Measurements from ENCODE around the gene RANBP6.

Gene RANBP6

DNA sequence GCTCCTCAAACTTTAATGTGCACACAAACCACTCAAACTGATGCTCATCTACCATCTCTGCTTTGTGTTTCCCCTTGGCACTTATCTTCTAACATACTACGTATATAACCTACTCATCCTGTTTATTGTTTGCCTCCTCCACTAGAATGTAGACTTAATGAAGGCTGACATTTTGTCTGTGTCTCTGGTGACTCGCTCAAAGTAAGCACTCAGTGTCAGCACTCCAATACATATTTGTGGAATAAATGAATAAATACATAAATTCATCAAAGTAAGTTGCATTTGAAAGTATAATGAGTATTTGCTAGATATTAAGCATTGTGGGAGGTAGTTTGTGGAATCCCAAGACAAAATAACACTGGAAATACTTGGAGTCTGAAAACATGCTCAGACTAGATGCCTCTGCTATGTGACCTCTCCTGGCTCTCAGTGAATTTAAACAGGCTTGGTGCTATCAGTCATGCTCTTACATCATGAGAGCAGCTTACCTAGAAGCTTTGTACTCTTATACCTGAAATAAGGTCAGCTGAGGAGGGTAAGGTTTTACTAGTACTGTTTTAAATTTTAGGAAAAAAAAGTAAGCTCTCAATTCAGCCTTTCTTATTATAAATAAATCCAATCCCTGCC, 37.0 kb upstream of the RANBP6 start:
- Histone ChIP-seq H3K27ac (ENCODE audit: extremely low read depth, low read depth, low read length) (no peak overlapping the region), H3K4me3 (ENCODE audit: low read depth, low read length) (no peak overlapping the region), H3K36me3 (ENCODE audit: control insufficient read depth in 2 of 2, insufficient read depth in 1 of 2, low read length in 2 of 2) (no peaks in the 10 kb centered on the region), H3K4me1 (ENCODE audit: control insufficient read depth, insufficient read depth, low read length) (no peaks in the 10 kb centered on the region), H3K9me3 (ENCODE audit: control insufficient read depth, insufficient read depth, low read depth, low read length) (no peaks in the 10 kb centered on the region)
- TF ChIP-seq SETDB1 (IDR thresholded peaks at IDR 0.05; ENCODE audit: insufficient read length, low read length) = no peak
- TF ChIP-seq ZNF561 (tag by site-specific recombination; IDR thresholded peaks at IDR 0.05; ENCODE audit: borderline replicate concordance) = no peak
- no peak for TF ChIP-seq ZNF223 (tag by site-specific recombination; IDR thresholded peaks at IDR 0.05)
- no peak for TF ChIP-seq KLF8 (tag by site-specific recombination; IDR thresholded peaks at IDR 0.05)
- TF ChIP-seq ZNF677 (tag by site-specific recombination; IDR thresholded peaks at IDR 0.05) = no peak
- TF ChIP-seq, protein P1, sequence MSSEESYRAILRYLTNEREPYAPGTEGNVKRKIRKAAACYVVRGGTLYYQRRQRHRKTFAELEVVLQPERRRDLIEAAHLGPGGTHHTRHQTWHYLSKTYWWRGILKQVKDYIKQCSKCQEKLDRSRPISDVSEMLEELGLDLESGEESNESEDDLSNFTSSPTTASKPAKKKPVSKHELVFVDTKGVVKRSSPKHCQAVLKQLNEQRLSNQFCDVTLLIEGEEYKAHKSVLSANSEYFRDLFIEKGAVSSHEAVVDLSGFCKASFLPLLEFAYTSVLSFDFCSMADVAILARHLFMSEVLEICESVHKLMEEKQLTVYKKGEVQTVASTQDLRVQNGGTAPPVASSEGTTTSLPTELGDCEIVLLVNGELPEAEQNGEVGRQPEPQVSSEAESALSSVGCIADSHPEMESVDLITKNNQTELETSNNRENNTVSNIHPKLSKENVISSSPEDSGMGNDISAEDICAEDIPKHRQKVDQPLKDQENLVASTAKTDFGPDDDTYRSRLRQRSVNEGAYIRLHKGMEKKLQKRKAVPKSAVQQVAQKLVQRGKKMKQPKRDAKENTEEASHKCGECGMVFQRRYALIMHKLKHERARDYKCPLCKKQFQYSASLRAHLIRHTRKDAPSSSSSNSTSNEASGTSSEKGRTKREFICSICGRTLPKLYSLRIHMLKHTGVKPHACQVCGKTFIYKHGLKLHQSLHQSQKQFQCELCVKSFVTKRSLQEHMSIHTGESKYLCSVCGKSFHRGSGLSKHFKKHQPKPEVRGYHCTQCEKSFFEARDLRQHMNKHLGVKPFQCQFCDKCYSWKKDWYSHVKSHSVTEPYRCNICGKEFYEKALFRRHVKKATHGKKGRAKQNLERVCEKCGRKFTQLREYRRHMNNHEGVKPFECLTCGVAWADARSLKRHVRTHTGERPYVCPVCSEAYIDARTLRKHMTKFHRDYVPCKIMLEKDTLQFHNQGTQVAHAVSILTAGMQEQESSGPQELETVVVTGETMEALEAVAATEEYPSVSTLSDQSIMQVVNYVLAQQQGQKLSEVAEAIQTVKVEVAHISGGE (tag by site-specific recombination; conservative IDR thresholded peaks at IDR 0.05; ENCODE audit: low read depth) = no peak
- TF ChIP-seq SALL2 (tag by site-specific recombination; IDR thresholded peaks at IDR 0.05; ENCODE audit: borderline replicate concordance) = no peak
- TF ChIP-seq ZNF621 (tag by site-specific recombination; IDR thresholded peaks at IDR 0.05) = no peak
- TF ChIP-seq SCRT1 (tag by site-specific recombination; IDR thresholded peaks at IDR 0.05; ENCODE audit: borderline replicate concordance) = no peak
- TF ChIP-seq ZNF23 (tag by site-specific recombination; IDR thresholded peaks at IDR 0.05; ENCODE audit: borderline replicate concordance) = no peak
- no peak for TF ChIP-seq SP7 (tag by site-specific recombination; IDR thresholded peaks at IDR 0.05)
- no peak for TF ChIP-seq ZNF202 (tag by site-specific recombination; IDR thresholded peaks at IDR 0.05; ENCODE audit: borderline replicate concordance)
- TF ChIP-seq ZNF404 (tag by site-specific recombination; IDR thresholded peaks at IDR 0.05) = no peak
- TF ChIP-seq ZNF549 (tag by site-specific recombination; IDR thresholded peaks at IDR 0.05) = no peak
- TF ChIP-seq ZNF16 (tag by site-specific recombination; IDR thresholded peaks at IDR 0.05; ENCODE audit: low read depth) = no peak
- TF ChIP-seq ZNF626 (tag by site-specific recombination; IDR thresholded peaks at IDR 0.05) = no peak
- POLR2A ChIA-PET = no interaction called here
- CTCF ChIA-PET = interaction anchor here (1.6 to 4.8 kb wide), 3 partner anchors 167 to 253 kb away, joined by 7 to 77 read pairs (median 16); no protein-coding TSS in a partner anchor

DNA sequence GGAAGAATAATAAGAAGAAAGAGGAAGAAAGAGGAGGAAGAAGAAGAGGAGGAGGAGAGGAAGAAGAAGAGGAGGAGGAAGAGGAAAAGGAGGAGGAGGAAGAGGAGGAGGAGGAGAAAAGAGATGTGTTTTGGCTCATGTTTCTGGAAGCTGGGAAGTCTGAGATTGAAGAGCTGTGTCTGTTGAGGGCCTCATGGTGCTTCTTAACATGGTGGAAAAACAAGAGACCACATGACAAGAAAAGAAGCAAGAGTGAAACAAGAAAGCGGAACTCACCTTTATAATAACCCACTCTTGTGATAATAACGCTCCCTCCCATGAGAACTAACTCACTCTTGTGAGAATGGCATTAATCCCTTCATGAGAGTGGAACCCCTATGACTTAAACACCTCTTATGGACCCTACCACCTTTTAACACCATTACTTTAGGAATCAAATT, 36.1 kb upstream of the RANBP6 start:
- Histone ChIP-seq H3K9me3 (ENCODE audit: control insufficient read depth, insufficient read depth, low read depth, low read length) (no peaks in the 10 kb centered on the region), H3K27ac (ENCODE audit: extremely low read depth, low read depth, low read length) (no peak overlapping the region), H3K36me3 (ENCODE audit: control insufficient read depth in 2 of 2, insufficient read depth in 1 of 2, low read length in 2 of 2) (no peaks in the 10 kb centered on the region), H3K4me3 (ENCODE audit: low read depth, low read length) (no peak overlapping the region), H3K4me1 (ENCODE audit: control insufficient read depth, insufficient read depth, low read length) (no peaks in the 10 kb centered on the region)
- CTCF ChIA-PET = interaction anchor here (1.6 to 4.8 kb wide), 2 partner anchors 166 to 254 kb away, joined by 7 to 77 read pairs; no protein-coding TSS in a partner anchor
- no peak for TF ChIP-seq ZNF654 (tag by site-specific recombination; IDR thresholded peaks at IDR 0.05; ENCODE audit: low read depth)
- TF ChIP-seq, protein P2, sequence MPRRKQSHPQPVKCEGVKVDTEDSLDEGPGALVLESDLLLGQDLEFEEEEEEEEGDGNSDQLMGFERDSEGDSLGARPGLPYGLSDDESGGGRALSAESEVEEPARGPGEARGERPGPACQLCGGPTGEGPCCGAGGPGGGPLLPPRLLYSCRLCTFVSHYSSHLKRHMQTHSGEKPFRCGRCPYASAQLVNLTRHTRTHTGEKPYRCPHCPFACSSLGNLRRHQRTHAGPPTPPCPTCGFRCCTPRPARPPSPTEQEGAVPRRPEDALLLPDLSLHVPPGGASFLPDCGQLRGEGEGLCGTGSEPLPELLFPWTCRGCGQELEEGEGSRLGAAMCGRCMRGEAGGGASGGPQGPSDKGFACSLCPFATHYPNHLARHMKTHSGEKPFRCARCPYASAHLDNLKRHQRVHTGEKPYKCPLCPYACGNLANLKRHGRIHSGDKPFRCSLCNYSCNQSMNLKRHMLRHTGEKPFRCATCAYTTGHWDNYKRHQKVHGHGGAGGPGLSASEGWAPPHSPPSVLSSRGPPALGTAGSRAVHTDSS (tag by site-specific recombination; IDR thresholded peaks at IDR 0.05) = peak; percentile 69; the same call in 1 of the 2 replicates
- POLR2A ChIA-PET = interaction anchor here (1.3 kb wide), 1 partner anchor 165 kb away, joined by 3 read pairs; no protein-coding TSS in a partner anchor
